Measurements from ENCODE around the gene PSMD8. TPM values are rescaled to one million over a fixed set of nuclear protein-coding genes. Genes with fewer than 3 reads are reported as not detected.

The PSMD8 gene
- total RNA-seq, 6 experiments from 2014 or later, result 69.2 to 181 (median 75.2) TPM

DNA sequence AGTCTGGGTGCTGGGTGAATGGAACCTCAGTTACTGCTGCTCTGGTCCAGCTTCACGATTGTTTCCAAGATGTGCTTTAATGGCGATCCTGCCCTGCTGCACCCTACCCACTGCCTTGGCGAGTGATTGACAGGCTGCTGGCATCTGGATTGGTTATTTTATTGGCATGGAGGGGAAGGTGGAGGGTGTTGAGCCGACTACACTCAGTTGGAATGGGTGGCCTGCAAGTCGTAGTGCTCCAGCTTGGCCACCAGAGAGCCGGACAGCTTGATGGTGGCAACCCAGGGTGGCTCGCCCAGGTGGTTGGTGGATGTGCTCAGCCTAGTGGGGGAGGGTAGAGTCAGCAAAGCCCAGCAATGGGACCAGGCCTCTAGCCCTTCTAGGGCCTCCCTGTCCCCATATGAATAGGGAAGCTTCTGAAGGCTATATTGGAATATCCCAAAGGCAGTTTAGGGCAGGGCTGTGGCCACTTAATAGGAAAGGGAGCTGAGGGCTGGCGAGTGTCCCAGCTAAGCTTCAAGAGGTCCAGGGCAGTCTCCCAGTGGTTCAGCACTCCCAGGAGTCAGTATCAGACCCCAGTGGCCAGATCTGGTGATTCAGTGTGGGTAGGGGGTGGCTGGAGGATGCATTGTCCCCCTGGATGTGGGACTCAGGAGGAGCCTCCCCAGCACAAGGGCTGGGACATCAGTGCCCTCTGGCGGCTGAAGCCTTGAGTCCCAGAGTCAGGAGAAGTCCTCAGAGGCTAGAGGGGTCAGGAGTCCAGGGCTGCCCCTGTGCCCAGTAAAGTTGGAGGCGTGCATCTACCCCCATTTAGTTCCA is 10.0 kb downstream of the PSMD8 start:
- no peaks in the 10 kb centered on the region for H3K9me3 ChIP-seq
- no peak for ATAC-seq
- TF ChIP-seq, protein P1, sequence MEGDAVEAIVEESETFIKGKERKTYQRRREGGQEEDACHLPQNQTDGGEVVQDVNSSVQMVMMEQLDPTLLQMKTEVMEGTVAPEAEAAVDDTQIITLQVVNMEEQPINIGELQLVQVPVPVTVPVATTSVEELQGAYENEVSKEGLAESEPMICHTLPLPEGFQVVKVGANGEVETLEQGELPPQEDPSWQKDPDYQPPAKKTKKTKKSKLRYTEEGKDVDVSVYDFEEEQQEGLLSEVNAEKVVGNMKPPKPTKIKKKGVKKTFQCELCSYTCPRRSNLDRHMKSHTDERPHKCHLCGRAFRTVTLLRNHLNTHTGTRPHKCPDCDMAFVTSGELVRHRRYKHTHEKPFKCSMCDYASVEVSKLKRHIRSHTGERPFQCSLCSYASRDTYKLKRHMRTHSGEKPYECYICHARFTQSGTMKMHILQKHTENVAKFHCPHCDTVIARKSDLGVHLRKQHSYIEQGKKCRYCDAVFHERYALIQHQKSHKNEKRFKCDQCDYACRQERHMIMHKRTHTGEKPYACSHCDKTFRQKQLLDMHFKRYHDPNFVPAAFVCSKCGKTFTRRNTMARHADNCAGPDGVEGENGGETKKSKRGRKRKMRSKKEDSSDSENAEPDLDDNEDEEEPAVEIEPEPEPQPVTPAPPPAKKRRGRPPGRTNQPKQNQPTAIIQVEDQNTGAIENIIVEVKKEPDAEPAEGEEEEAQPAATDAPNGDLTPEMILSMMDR (IDR thresholded peaks at IDR 0.05), result peak in 1 of 4 donors; percentile 11
- TF ChIP-seq POLR2A (IDR thresholded peaks at IDR 0.05), result no peak
- no peak for DNase-seq
- no peak overlapping the region for H3K4me3 ChIP-seq
- peaks cover 0 to 38% (median 18%) of the 10 kb centered on the region in 4 donors for H3K36me3 ChIP-seq
- H3K4me1 ChIP-seq, result peaks cover 0 to 9% (median 0%) of the 10 kb centered on the region in 4 donors
- no peak overlapping the region for H3K27ac ChIP-seq
- intact Hi-C loops (cut with DNase I), result no loop called here
- no peaks in the 10 kb centered on the region for H3K27me3 ChIP-seq
- 80% methylated on average over 2 of the region's 10 CpGs for WGBS (ENCODE audit: insufficient coverage, low coverage, low lambda C conversion rate, missing lambda C conversion rate)

DNA sequence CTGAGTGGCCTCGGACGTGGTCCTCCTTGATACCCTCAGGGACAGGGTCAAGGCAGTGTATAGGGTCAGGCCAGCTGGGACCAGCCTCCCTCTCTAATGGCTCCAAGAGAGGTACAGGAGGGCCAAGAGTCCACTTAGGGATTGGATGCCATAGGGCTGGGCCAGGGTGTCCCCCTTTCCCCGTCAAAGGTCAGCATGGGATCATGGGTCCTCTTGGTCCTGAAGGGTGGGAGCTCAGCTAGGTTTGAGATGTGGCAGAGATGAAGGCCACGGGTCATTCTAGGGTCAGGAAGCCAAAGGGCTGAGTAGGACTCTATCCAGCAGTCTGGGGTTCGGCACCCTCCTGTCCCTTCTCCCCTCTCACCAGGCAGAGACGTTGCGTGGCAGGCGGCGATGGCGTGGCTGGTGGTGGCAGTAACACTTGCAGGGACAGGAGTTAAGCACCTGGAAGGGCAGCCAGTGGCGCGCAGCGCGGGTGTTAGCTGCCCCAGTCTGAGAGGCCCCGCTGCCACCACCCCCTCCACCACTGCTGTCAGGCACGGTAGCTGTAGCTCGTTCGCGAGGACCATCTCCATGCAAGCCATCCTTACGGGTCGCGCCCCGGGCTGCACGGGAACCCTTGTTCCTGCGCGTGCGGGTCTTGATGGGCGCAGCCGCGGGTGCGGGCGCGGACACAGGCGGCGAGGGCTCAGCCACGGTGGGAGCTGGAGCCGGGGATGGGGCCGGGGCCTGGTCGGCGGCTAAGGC is 10.9 kb downstream of the PSMD8 start:
- no peaks in the 10 kb centered on the region for H3K27me3 ChIP-seq
- H3K9me3 ChIP-seq, result no peaks in the 10 kb centered on the region
- H3K4me3 ChIP-seq, result no peak overlapping the region
- no peak for DNase-seq
- peaks cover 0 to 33% (median 18%) of the 10 kb centered on the region in 4 donors for H3K36me3 ChIP-seq
- TF ChIP-seq, protein P1 (IDR thresholded peaks at IDR 0.05), result no peak
- TF ChIP-seq POLR2A (IDR thresholded peaks at IDR 0.05), result no peak
- intact Hi-C loops (cut with DNase I), result no loop called here
- ATAC-seq, result no peak
- 49% methylated on average over 6 of the region's 40 CpGs for WGBS (ENCODE audit: insufficient coverage, low coverage, low lambda C conversion rate, missing lambda C conversion rate)
- peaks cover 0 to 9% (median 0%) of the 10 kb centered on the region in 4 donors for H3K4me1 ChIP-seq
- H3K27ac ChIP-seq, result no peak overlapping the region

DNA sequence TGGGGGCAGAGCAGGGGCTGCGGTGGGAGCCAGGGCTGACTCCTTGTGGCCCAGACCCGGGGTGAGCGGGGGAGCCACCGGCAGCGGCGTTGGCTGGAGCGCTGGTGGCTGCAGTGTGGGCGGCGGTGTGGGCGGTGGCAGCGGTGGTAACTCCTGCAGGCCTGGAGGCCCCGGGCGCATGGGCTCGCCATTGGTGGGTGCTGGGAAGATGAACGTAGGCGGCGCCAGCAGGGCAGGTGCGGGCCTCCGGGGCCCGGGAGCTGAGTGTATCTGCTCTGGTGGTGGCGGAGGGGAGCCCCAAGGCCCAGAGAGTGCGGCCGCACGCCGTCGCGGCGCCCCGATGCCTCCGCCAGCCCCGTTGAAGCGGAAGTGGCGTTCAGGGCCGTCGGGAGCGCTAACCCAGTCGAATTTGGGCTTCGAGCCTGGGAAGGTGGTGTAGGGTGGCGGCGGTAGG is 11.5 kb downstream of the PSMD8 start:
- Histone ChIP-seq H3K36me3 (peaks cover 0 to 30% (median 14%) of the 10 kb centered on the region in 4 donors), H3K4me1 (peaks cover 0 to 9% (median 0%) of the 10 kb centered on the region in 4 donors), H3K9me3 (no peaks in the 10 kb centered on the region), H3K27ac (no peak overlapping the region), H3K27me3 (no peaks in the 10 kb centered on the region), H3K4me3 (no peak overlapping the region)
- DNase-seq (no peak), ATAC-seq (no peak)
- TF ChIP-seq, protein P1 (IDR thresholded peaks at IDR 0.05), result no peak
- no peak for TF ChIP-seq POLR2A (IDR thresholded peaks at IDR 0.05)
- intact Hi-C loops (cut with DNase I), result no loop called here
- WGBS (ENCODE audit: insufficient coverage, low coverage, low lambda C conversion rate, missing lambda C conversion rate), result 33% methylated on average over 1 of the region's 40 CpGs

DNA sequence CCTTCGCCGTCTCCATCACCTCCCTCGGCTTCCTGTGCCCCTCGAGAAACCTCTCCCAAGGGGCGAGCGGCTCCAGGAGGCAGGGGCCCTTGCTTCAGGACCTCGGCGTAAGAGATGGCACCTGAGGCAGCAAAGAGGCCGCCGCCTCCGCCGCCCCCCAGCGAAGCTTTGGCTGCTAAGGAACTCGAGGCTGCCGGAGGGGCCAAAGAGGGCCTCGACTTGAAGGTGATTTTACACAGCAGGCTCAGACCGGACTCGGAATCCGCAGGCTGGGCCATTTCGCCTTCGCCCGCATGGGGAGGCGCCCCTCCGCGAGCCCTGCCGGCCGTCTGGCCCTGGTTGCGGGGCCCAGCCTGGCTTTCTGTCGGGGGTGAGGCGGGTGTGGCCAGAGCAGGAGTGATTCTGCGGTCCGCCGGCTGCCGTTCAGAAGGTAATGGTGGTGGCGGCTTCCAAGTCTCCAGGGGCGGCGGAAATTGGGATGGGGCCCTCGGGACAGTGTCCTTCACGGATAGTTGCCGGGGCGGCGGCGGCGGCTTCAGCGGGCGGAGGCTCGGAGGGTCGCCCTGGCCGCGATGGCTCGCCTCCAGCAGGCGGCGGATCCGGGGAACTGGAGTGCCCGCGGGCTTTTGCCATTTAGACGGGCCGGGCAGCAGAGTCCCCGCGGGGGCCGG is 12.1 kb downstream of the PSMD8 start:
- peaks cover 0 to 24% (median 8%) of the 10 kb centered on the region in 4 donors for H3K36me3 ChIP-seq
- intact Hi-C loops (cut with DNase I), result no loop called here
- H3K27ac ChIP-seq, result no peak overlapping the region
- no peak for DNase-seq
- no peaks in the 10 kb centered on the region for H3K27me3 ChIP-seq
- no peak for TF ChIP-seq POLR2A (IDR thresholded peaks at IDR 0.05)
- TF ChIP-seq, protein P1 (IDR thresholded peaks at IDR 0.05), result no peak
- H3K9me3 ChIP-seq, result no peaks in the 10 kb centered on the region
- H3K4me3 ChIP-seq, result no peak overlapping the region
- 51% methylated on average over 10 of the region's 61 CpGs for WGBS (ENCODE audit: insufficient coverage, low coverage, low lambda C conversion rate, missing lambda C conversion rate)
- ATAC-seq, result no peak
- H3K4me1 ChIP-seq, result peaks cover 0 to 9% (median 0%) of the 10 kb centered on the region in 4 donors
